Measurements from ENCODE around the gene IGFBP2.

DNA sequence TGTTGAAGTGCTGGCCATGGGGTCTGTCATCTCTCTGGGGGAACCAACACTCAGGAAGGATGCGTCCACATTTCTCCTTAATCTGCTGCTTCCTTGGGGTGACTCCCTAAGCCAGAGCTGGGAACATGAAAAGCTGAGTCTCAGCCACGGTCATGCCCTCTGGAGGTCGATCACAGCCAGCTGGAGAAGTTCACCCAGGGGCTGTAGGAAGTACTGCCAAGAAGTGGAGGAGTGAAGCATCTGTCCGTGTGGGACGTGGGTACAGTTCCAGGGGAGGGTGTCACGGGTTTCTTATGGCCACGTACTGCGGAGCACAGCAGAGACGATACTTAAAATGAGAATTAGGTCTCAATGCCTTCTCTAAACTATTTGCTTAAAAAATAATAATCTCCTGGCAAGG is 42.4 kb upstream of the IGFBP2 start:
- TF ChIP-seq, protein P1, sequence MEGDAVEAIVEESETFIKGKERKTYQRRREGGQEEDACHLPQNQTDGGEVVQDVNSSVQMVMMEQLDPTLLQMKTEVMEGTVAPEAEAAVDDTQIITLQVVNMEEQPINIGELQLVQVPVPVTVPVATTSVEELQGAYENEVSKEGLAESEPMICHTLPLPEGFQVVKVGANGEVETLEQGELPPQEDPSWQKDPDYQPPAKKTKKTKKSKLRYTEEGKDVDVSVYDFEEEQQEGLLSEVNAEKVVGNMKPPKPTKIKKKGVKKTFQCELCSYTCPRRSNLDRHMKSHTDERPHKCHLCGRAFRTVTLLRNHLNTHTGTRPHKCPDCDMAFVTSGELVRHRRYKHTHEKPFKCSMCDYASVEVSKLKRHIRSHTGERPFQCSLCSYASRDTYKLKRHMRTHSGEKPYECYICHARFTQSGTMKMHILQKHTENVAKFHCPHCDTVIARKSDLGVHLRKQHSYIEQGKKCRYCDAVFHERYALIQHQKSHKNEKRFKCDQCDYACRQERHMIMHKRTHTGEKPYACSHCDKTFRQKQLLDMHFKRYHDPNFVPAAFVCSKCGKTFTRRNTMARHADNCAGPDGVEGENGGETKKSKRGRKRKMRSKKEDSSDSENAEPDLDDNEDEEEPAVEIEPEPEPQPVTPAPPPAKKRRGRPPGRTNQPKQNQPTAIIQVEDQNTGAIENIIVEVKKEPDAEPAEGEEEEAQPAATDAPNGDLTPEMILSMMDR (IDR thresholded peaks at IDR 0.05; ENCODE audit: low read depth, low read length): no peak
- no peak for TF ChIP-seq EZH2phosphoT487 (IDR thresholded peaks at IDR 0.05; ENCODE audit: low read depth)
